GM21367 (cell line): Measurements from ENCODE around the gene SLC29A4.
"Not testable (repeated sequence)": the region's sequence is repeated elsewhere in the genome, so short reads cannot be mapped to it uniquely, and the experiment has no call there.

Experiments
- ATAC-seq: cut with Tn5 transposase; IDR thresholded peaks from one replicate; pipeline ENCODE4 v1.9.1; 2021; ENCODE audit not compliant: unreplicated experiment

The SLC29A4 gene

GRCh38 chr7:5282543-5283316 is at the start of gene SLC29A4:
TSS of gene SLC29A4 (plus strand) at chr7:5282943. CDS start at chr7:5287817, 4,874 bp downstream.
- no peak for ATAC-seq

DNA sequence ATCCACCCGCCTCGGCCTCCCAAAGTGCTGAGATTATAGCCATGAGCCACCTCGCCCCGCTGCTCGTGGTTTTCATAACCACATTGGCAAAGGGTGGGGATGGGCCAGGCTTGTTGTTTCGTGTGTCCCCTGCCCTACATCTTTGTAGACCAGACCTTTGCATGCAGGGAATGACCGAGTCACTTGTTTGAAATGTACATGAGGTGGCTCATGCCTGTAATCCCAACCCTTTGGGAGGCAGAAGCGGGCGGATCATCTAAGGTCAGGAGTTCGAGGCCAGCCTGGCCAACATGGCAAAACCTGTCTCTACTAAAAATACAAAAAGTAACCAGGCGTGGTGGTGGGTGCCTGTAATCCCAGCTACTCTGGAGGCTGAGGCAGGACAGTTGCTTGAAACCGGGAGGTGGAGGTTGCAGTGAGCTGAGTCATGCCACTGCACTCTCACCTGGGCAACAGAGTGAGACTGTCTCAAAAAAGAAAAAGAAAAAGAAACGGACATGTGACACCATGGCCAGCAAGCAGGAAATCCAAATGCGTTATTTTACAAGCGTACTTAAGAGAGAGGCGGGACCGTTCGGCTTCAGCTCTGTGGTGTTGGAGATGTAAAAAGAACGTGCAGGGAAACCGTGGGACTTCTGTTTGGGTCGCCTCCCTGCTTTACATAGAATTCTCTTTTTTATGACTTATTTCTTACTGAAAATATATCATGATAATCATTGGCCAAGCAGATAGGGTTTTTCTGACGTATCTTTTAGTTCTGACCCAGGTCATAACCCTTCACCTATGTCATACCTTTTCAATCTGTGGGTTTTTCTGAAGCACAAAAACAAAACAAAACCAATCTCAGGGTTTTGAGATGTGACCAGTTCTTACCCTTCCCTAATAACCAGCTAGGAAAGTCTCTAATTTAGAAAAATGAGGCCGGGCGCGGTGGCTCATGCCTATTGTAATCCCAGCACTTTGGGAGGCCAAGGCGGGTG is 47.6 kb upstream of the SLC29A4 start:
- no peak for ATAC-seq

- ATAC-seq: no peak
Observed at GRCh38 chr7:5237286-5237685, 45.5 kb upstream of the SLC29A4 start.

DNA sequence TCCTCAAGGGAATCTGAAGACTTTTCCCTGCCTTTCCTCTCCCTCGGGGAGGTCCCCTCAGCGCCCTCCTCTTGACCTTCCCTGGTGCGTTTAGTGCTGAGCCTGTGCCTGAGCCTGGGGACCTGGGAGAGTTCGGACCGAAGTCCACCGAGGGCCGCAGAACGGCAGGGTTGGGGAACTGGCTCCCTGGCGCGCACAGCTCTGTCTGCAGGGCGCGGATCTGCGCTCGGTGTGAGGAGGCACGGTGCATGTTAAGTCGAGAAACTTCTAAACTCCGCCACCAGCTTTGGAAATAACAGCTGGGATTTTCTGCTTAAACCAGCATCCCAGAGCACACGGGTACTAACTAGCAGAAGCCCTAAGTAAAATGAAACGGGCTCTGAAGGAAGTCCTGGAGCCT is 44.2 kb upstream of the SLC29A4 start:
- ATAC-seq: no peak

GRCh38 chr7:5243261-5243660 is 39.5 kb upstream of the SLC29A4 start:
- no peak for ATAC-seq

DNA sequence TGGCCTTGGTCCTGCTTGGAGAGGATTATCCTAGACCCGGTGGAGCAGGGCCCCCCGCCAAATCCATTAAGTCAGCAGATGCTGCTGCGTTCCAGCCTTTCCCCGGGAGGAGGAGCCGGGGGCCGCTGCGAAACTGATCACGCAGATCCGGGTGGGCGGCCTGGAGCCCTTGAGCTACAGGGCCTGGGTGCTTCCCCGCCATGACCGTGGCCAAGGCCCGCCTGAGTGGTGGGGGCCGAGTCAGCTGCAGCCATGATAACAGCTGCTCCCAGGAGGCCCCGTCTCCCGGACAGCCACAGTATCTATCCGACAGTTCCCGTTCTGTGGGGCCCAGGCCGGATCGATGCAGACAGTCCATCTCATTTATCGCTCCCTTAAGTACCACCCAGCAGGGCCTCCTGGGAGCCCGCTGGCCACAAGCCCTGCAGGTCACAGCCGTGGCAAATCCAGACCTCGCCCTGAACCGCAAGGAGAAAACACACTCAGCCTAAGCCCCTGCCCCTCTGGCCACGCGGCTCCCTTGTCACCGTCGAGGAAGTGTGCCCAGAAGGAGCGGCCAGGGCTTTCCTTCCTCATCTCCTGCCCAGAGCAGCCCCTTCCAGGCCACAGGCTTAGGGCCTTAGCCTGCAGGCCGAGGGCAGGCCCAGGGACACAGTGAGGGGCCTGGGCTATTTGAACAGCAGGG is 34.4 kb upstream of the SLC29A4 start:
- no peak for ATAC-seq

DNA sequence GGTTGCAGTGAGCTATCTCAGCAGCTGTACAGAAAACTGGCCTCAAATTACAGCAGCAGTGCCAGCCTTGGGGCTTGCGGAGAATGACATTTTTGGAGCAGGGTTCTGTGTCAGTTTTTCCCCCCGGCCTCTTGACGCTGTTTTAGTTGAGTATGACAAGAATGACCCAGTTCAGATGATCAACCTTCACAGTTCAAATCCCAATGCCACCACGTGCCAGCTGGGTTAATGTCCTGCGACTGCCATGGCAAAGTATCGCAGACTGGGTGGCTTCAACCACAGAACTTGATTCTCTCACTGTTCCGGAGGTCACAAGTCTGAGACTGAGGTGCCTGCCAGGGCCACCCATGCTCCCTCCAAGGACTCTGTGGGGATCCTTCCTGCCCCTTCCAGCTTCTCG is 32.0 kb upstream of the SLC29A4 start:
- not testable (repeated sequence) for ATAC-seq

- ATAC-seq: not testable (repeated sequence)
Observed at GRCh38 chr7:5253529-5253928, 29.2 kb upstream of the SLC29A4 start.

DNA sequence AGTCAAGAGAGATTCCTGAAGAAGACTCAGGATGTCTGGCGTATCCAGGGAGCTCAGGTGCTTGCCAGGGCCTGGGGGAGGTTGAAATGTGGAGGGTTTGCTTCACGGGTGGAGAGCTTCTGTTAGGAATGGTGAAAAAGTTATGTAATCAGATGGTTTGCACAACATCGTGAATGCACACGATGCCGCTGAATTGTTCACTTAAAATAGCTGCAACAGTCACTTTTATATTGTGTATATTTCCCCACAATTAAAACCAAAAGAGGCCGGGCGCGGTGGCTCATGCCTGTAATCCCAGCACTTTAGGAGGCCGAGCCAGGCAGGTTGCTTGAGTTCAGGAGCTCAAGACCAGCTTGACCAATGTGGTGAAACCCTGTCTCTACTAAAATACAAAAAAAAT is 28.4 kb upstream of the SLC29A4 start:
- not testable (repeated sequence) for ATAC-seq

DNA sequence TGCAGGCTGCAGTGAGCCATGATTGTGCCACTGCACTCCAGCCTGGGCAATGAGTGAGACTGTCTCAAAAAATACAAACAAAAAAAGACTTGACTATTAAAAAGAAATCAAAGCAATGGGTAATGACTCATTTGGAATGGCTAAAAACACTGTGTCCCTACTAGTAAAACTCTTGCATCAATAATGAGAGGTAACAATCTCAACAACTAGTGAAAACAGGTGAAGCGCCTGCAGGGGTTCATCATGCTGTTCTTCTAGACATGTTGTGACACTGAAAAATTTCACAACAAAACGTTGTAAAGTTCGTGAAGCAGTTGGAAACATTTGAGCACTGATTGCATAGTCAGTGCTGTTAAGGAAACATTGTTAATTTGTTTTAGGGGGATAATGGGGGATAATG is 26.9 kb upstream of the SLC29A4 start:
- ATAC-seq: no peak

DNA sequence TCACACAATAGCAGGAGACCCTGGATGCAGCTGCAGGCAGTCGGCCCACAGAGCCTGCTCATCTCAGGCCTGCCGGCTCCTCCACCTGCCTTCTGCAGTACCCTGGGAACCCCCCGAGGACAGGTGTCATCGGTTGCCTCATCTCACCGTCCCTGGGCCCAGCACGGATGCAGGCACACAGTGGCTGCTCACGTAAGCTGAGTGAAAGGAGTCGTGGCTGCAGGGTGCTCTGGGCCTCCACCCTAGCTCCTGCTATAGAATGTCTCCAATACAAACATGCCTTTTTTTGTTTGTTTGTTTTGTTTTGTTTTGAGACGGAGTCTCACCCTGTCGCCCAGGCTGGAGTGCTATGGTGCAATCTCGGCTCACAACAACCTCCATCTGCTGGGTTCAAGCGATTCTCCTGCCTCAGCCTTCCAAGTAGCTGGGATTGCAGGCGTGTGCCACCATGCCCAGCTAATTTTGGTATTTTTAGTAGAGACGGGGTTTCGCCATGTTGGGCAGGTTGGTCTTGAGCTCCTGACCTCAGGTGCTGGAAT is 22.1 kb upstream of the SLC29A4 start:
- not testable (repeated sequence) for ATAC-seq

GRCh38 chr7:5263066-5263465 is 19.7 kb upstream of the SLC29A4 start:
- ATAC-seq: not testable (repeated sequence)

- ATAC-seq: no peak
Observed at GRCh38 chr7:5265320-5266190, 17.2 kb upstream of the SLC29A4 start.

- ATAC-seq: no peak
Observed at GRCh38 chr7:5266191-5267028, 16.3 kb upstream of the SLC29A4 start.

GRCh38 chr7:5267829-5268228 is 14.9 kb upstream of the SLC29A4 start:
- ATAC-seq: not testable (repeated sequence)

DNA sequence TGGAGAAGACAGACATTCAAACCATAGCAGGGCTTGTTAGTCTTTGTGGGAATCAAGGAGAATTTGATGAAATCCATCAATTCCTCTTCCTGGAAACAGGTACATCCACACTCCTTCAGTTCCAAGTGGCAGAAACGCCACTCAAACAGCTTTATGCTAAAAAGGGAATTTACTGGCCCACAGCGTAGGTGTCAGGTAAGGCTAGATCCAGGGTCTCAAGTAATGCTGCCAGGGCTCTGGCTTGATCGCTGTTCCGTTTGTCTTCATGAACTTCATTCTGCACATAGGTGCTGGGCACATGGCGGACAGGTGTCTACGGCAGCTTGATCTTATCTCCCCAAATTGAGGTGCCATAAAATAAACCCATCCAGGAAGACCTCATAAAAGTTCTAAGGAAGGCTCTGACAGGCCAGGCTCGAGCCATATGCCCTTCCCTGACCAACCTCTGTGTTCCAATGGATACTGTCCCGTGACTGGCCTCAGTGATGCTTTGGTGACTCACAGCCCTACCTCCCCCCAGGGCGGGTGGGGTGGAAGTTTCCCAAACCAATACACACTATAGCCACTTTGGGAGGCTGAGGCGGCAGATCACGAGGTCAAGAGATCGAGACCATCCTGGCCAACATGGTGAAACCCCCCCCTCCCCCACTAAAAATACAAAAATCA is 12.6 kb upstream of the SLC29A4 start:
- not testable (repeated sequence) for ATAC-seq

GRCh38 chr7:5270788-5271187 is 12.0 kb upstream of the SLC29A4 start:
- no peak for ATAC-seq

- ATAC-seq: not testable (repeated sequence)
Observed at GRCh38 chr7:5273831-5274405, 8.8 kb upstream of the SLC29A4 start.
